Ishikawa (cell line): ENCODE data around the gene FABP7.

ENCODE experiments used
- CEBPB ChIP-seq: IDR thresholded peaks from 2 replicates; pipeline ENCODE4 v1.6.1; 2012
- CREB1 ChIP-seq: IDR thresholded peaks from 2 replicates; pipeline ENCODE4 v1.6.1; 2012; ENCODE audit warnings: low read depth
- EP300 ChIP-seq: IDR thresholded peaks from 2 replicates; pipeline ENCODE4 v1.6.1; 2012; ENCODE audit warnings: borderline replicate concordance
- FOXM1 ChIP-seq: IDR thresholded peaks from 2 replicates; pipeline ENCODE4 v1.6.1; 2012; ENCODE audit warnings: low read depth, borderline replicate concordance
- RAD21 ChIP-seq: IDR thresholded peaks from 2 replicates; pipeline ENCODE4 v1.6.1; 2012; ENCODE audit warnings: low read depth
- TAF1 ChIP-seq: IDR thresholded peaks from 2 replicates; pipeline ENCODE4 v1.6.1; 2012; ENCODE audit warnings: low read depth, mild to moderate bottlenecking
- TCF12 ChIP-seq: IDR thresholded peaks from 2 replicates; pipeline ENCODE4 v1.6.1; 2012; ENCODE audit warnings: low read depth
- USF1 ChIP-seq: IDR thresholded peaks from 2 replicates; pipeline ENCODE4 v1.6.1; 2012
- YY1 ChIP-seq: IDR thresholded peaks from 2 replicates; pipeline ENCODE4 v1.6.1; 2012; ENCODE audit warnings: low read depth
- TF ChIP-seq, protein P1 (sequence below): IDR thresholded peaks from 2 replicates; pipeline ENCODE4 v1.6.1; 2012

GRCh38 chr6:122821095-122821494 lies 41.6 kb downstream of the FABP7 start:
- TF ChIP-seq, protein P1, sequence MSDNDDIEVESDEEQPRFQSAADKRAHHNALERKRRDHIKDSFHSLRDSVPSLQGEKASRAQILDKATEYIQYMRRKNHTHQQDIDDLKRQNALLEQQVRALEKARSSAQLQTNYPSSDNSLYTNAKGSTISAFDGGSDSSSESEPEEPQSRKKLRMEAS, result no peak
- TF ChIP-seq CEBPB (no peak), CREB1 (no peak), EP300 (no peak), FOXM1 (no peak), YY1 (no peak), RAD21 (no peak), TAF1 (no peak), TCF12 (no peak), USF1 (no peak)
